H1 (cell line): ENCODE results near the gene MTCH1. TPM values are rescaled to one million over a fixed set of nuclear protein-coding genes. Genes with fewer than 3 reads are reported as not detected.

ENCODE experiments used
- SP2 ChIP-seq: IDR thresholded peaks from 2 replicates; pipeline ENCODE4 v1.6.1; 2012; ENCODE audit warnings: mild to moderate bottlenecking, low read length, inconsistent platforms
- polyA plus RNA-seq, 7 experiments: library from polyadenylated mRNA; depleted of rRNA in 3 of 7; stranded (reverse) in 5 of 7; unstranded in 2 of 7; fragments of >200 nt in 5 of 7; fragments of 200-250 nt in 2 of 7; gene quantifications; 1 replicate in 5 of 7; 2 replicates in 1 of 7; 4 replicates in 1 of 7; pipeline versions ENCODE4 v1.2.1 to v1.2.3, GENCODE V29; 2011 to 2013; ENCODE audit warnings: missing spikeins in 2 of 7, mixed read lengths in 2 of 7
- total RNA-seq: library from RNA; stranded (reverse); fragmentation: NEBNext Ultra II Directional; extraction: Animal tissue kit (Norgen Biotek cat#: 25700); gene quantifications from 2 replicates; pipeline ENCODE4 v1.2.1, GENCODE V29; 2021

The MTCH1 gene
- total and polyA plus RNA-seq, 2 of the 8 experiments (the other 6 are each of a cell fraction or from before 2014, with no cell fraction given): 169 to 214 TPM

DNA sequence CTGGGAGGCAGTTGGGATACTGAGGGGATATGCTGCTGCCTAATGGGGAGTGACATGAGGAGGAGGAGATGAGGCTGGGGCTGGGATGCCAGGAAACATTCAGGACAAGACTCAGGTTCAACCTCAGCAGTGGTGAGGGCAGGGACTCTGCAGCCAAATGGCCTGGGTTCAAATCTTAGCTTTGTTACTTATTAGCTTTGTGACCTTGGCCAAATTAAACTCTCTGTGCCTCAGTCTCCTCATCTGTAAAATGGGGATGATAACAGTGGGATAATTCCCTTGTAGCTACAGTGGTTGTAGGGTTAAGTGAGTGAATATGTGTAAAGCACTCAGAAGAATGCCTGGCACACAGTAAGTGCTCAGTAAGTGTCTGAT, 29.6 kb downstream of the MTCH1 start (continued):
- no peak for TF ChIP-seq SP2
